Uterus (tissue), 2 donors: ENCODE measurements around the gene SBF2.

Source experiments
- POLR2A ChIP-seq, 2 donors: fragments of 450-650 bp; IDR thresholded peaks; one replicate each; pipeline ENCODE4 v1.6.1; 2016; ENCODE audit warnings: antibody characterized with exemption in 2 of 2, mild to moderate bottlenecking in 1 of 2, moderate library complexity in 1 of 2
- TF ChIP-seq, protein P1 (sequence below), 4 experiments: fragments of 200-600 bp in 2 of 4; fragments of 450-650 bp in 2 of 4; sonication (generic) in 2 of 4; IDR thresholded peaks; one replicate each; pipeline ENCODE4 v1.5.1; 2016 to 2019; ENCODE audit warnings: antibody characterized with exemption in 4 of 4, mild to moderate bottlenecking in 2 of 4, moderate library complexity in 1 of 4

DNA sequence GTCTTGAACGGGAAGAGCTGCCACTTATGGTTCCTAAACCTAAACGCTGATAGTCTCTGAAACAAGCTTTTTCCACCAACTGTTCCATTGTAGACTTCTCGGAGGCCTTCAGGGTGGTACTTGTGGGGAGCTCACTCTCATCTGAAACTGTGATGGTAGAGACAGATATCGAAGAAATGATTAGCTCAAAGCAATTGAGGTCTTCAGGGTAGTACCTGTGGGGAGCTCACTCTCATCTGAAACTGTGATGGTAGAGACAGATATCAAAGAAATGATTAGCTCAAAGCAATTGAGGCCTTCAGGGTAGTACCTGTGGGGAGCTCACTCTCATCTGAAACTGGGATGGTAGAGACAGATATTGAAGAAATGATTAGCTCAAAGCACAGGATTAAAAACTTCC lies 454.5 kb downstream of the SBF2 start:
- TF ChIP-seq, protein P1, sequence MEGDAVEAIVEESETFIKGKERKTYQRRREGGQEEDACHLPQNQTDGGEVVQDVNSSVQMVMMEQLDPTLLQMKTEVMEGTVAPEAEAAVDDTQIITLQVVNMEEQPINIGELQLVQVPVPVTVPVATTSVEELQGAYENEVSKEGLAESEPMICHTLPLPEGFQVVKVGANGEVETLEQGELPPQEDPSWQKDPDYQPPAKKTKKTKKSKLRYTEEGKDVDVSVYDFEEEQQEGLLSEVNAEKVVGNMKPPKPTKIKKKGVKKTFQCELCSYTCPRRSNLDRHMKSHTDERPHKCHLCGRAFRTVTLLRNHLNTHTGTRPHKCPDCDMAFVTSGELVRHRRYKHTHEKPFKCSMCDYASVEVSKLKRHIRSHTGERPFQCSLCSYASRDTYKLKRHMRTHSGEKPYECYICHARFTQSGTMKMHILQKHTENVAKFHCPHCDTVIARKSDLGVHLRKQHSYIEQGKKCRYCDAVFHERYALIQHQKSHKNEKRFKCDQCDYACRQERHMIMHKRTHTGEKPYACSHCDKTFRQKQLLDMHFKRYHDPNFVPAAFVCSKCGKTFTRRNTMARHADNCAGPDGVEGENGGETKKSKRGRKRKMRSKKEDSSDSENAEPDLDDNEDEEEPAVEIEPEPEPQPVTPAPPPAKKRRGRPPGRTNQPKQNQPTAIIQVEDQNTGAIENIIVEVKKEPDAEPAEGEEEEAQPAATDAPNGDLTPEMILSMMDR (IDR thresholded peaks at IDR 0.05) = no peak
- no peak for TF ChIP-seq POLR2A (IDR thresholded peaks at IDR 0.05)
